ENCODE results near the gene B3GAT1. TPM values are rescaled to one million over a fixed set of nuclear protein-coding genes. Genes with fewer than 3 reads are reported as not detected.

Gene B3GAT1
- total RNA-seq, 2 experiments from 2014 or later, result 0.14 to 0.22 TPM

GRCh38 chr11:134355136-134355535, 56.9 kb downstream of the B3GAT1 start:
- intact Hi-C loops (cut with DNase I, micrococcal nuclease), result no loop called here
- ATAC-seq (ENCODE audit: poor library complexity), result no peak
- POLR2A ChIA-PET, result no interaction called here

GRCh38 chr11:134352111-134352510, 59.9 kb downstream of the B3GAT1 start:
- Histone ChIP-seq H3K4me1 (ENCODE audit: insufficient read depth, low read length) (peaks cover 14% of the 10 kb centered on the region), H3K36me3 (ENCODE audit: insufficient read depth, low read length) (no peaks in the 10 kb centered on the region), H3K27me3 (ENCODE audit: control insufficient read depth in 1 of 2, insufficient read depth in 2 of 2, low read length in 2 of 2) (no peaks in the 10 kb centered on the region), H3K4me3 (ENCODE audit: low read length) (no peak overlapping the region), H3K9me3 (ENCODE audit: control insufficient read depth in 1 of 2, insufficient read depth in 1 of 2, low read length in 2 of 2) (no peaks in the 10 kb centered on the region), H3K27ac (ENCODE audit: low read depth in 1 of 2, low read length in 2 of 2) (no peak overlapping the region)
- ATAC-seq (ENCODE audit: poor library complexity) (no peak), DNase-seq (no peak)
- peaks cover 22% of the 10 kb centered on the region for H3K4me1 Mint-ChIP-seq (ENCODE audit: low read depth)
- peaks cover 2% of the 10 kb centered on the region for H3K9me3 Mint-ChIP-seq
- H3K36me3 Mint-ChIP-seq (ENCODE audit: low read depth), result no peaks in the 10 kb centered on the region
- POLR2A ChIA-PET, result no interaction called here
- no peak overlapping the region for H3K4me3 Mint-ChIP-seq
- no peak for TF ChIP-seq CTCF (IDR thresholded peaks at IDR 0.05)
- no peak overlapping the region for H3K27ac Mint-ChIP-seq
- no peaks in the 10 kb centered on the region for H3K27me3 Mint-ChIP-seq
- intact Hi-C loops (cut with DNase I, micrococcal nuclease), result no loop called here
- CTCF ChIA-PET, result no interaction called here

More at GRCh38 chr11:134355136-134355535, 56.9 kb downstream of the B3GAT1 start:
- Histone ChIP-seq H3K4me3 (ENCODE audit: low read length) (no peak overlapping the region), H3K27me3 (ENCODE audit: control insufficient read depth in 1 of 2, insufficient read depth in 2 of 2, low read length in 2 of 2) (no peaks in the 10 kb centered on the region), H3K4me1 (ENCODE audit: insufficient read depth, low read length) (peaks cover 7% of the 10 kb centered on the region), H3K27ac (ENCODE audit: low read depth in 1 of 2, low read length in 2 of 2) (no peak overlapping the region), H3K9me3 (ENCODE audit: control insufficient read depth in 1 of 2, insufficient read depth in 1 of 2, low read length in 2 of 2) (no peaks in the 10 kb centered on the region), H3K36me3 (ENCODE audit: insufficient read depth, low read length) (no peaks in the 10 kb centered on the region)
- no peak for DNase-seq
- CTCF ChIA-PET, result no interaction called here
- peaks cover 5% of the 10 kb centered on the region for H3K27me3 Mint-ChIP-seq
- peaks cover 13% of the 10 kb centered on the region for H3K4me1 Mint-ChIP-seq (ENCODE audit: low read depth)
- H3K9me3 Mint-ChIP-seq, result peaks cover 2% of the 10 kb centered on the region
- no peaks in the 10 kb centered on the region for H3K36me3 Mint-ChIP-seq (ENCODE audit: low read depth)
- no peak overlapping the region for H3K4me3 Mint-ChIP-seq
- no peak overlapping the region for H3K27ac Mint-ChIP-seq
- TF ChIP-seq CTCF (IDR thresholded peaks at IDR 0.05), result no peak

- ATAC-seq (ENCODE audit: poor library complexity), result no peak
- Histone ChIP-seq H3K27me3 (ENCODE audit: control insufficient read depth in 1 of 2, insufficient read depth in 2 of 2, low read length in 2 of 2) (no peaks in the 10 kb centered on the region), H3K4me3 (ENCODE audit: low read length) (no peak overlapping the region), H3K36me3 (ENCODE audit: insufficient read depth, low read length) (no peaks in the 10 kb centered on the region), H3K4me1 (ENCODE audit: insufficient read depth, low read length) (peaks cover 14% of the 10 kb centered on the region), H3K9me3 (ENCODE audit: control insufficient read depth in 1 of 2, insufficient read depth in 1 of 2, low read length in 2 of 2) (no peaks in the 10 kb centered on the region), H3K27ac (ENCODE audit: low read depth in 1 of 2, low read length in 2 of 2) (no peak overlapping the region)
- ChIA-PET POLR2A (no interaction called here), CTCF (no interaction called here)
- Mint-ChIP-seq H3K36me3 (ENCODE audit: low read depth) (no peaks in the 10 kb centered on the region), H3K27ac (no peak overlapping the region), H3K4me1 (ENCODE audit: low read depth) (peaks cover 22% of the 10 kb centered on the region), H3K9me3 (peaks cover 2% of the 10 kb centered on the region), H3K27me3 (no peaks in the 10 kb centered on the region), H3K4me3 (no peak overlapping the region)
- TF ChIP-seq CTCF (IDR thresholded peaks at IDR 0.05), result no peak
- intact Hi-C loops (cut with DNase I, micrococcal nuclease), result no loop called here
- DNase-seq, result no peak
Observed at GRCh38 chr11:134350381-134350780, 61.7 kb downstream of the B3GAT1 start.
